Stimulated activated CD4-positive, alpha-beta T cell treated with anti-CD3 and anti-CD28 coated beads, Interleukin-12 subunit alpha, Interleukin-12 subunit beta, amount 100 ng/mL, for 48 hours (primary cell): ENCODE results near the gene MMP19.
"Not testable (repeated sequence)": the region's sequence is repeated elsewhere in the genome, so short reads cannot be mapped to it uniquely, and the experiment has no call there.

Experiments
- DNase-seq, 3 donors: peaks; one replicate each; pipeline ENCODE4 v3.0.0-alpha.2; 2020; ENCODE audit warnings: low read depth in 2 of 3, low spot score in 1 of 3

Gene MMP19

DNA sequence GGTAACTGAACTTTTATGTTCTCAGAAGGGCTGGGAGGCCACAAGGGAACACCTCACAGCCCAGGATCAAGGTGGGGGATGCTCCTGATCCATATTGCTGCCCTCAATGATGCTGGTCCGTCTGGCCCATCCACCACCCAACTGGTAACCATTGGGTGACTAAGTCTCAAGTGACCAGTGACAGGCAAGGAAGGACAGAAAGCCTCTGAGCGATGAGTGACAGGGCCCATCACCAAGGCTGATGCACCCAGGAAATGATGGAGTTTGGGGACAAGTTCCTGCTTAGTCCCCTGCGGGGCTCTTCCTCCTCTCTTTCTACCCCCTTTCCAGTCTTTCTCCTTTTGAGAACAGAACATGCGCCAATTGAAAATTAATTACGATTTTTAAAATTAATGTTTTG is 2.6 kb upstream of the MMP19 start:
- DNase-seq, result no peak

GRCh38 chr12:55844961-55845360 is 2.2 kb upstream of the MMP19 start:
- no peak for DNase-seq

GRCh38 chr12:55843431-55843830 is 695 bp upstream of the MMP19 start:
- DNase-seq, result no peak

GRCh38 chr12:55840581-55841351 is 2.0 kb downstream of the MMP19 start:
- DNase-seq, result no peak

- DNase-seq, result no peak
These were observed 3.2 kb downstream of the MMP19 start for GRCh38 chr12:55839345-55840140.

DNA sequence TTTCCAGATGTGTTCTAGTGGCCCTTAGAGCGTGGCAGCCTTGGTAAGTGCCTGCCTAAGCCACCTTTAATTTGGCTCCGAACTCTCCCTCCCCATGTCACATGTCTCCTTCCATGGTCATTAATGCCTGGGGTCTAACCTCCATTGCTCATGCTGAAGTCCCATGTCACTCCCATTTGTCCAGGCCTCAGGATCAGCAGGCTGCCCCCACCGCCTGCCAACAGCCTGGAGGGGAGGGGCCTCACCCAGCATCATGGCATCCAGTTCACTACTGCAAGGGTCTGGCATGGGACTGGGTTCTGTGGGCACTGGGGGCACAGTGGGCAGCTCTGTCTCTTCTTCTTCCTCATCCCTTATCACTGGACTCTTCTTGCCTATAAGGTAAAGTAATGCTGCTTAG is 4.4 kb downstream of the MMP19 start:
- DNase-seq, result no peak

- not testable (repeated sequence) for DNase-seq
These were observed 8.3 kb downstream of the MMP19 start for GRCh38 chr12:55834400-55834799.

DNA sequence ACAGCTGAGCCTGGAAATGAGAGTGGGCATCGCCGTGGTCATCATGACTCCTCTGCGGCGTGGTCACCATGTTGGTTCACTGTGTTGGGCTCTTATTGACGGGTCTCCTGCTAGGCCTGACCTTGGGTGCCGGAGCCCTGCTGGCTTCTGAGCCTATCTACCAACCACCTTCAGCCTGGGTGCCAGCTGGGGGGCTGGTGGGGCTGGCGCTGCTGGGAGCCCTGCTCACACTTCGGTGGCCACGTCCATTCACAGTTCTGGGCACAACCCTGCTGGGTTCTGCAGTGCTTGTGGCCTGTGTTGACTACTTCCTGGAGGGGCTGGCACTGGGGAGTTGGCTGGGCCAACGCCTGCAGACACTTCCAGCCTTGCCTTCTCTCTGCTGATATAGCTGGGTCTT is 9.7 kb downstream of the MMP19 start:
- DNase-seq, result no peak

- DNase-seq, result no peak
These were observed 11.3 kb downstream of the MMP19 start for GRCh38 chr12:55831447-55831815.

GRCh38 chr12:55830601-55831446 is 11.9 kb downstream of the MMP19 start:
- DNase-seq, result no peak

- peak in 1 of 3 donors; percentile 25 for DNase-seq
These were observed 12.7 kb downstream of the MMP19 start for GRCh38 chr12:55829967-55830600.

DNA sequence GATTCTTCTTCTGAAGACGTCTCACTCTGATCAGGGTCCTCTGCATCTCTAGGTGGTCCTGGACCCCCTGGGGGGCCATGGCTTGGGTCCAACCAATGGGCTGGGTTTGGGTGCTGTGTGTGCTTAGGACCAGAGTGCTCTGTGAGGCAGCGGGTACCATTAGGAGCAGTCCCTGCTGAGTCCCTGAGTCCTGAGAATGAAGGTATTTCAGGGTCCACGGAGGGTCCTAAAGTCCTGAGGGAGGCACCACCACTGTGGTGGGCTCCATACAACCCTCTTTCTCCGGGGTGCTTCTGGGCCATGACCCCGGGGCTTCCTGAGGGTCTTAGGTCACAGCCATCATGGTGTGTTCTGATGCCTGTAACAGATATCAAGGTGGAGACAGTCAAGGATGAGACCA is 14.4 kb downstream of the MMP19 start:
- DNase-seq, result no peak

- no peak for DNase-seq
These were observed 14.9 kb downstream of the MMP19 start for GRCh38 chr12:55827806-55828205.

GRCh38 chr12:55824726-55825125 is 18.0 kb downstream of the MMP19 start:
- no peak for DNase-seq

GRCh38 chr12:55823419-55823818 is 19.3 kb downstream of the MMP19 start:
- DNase-seq, result no peak

DNA sequence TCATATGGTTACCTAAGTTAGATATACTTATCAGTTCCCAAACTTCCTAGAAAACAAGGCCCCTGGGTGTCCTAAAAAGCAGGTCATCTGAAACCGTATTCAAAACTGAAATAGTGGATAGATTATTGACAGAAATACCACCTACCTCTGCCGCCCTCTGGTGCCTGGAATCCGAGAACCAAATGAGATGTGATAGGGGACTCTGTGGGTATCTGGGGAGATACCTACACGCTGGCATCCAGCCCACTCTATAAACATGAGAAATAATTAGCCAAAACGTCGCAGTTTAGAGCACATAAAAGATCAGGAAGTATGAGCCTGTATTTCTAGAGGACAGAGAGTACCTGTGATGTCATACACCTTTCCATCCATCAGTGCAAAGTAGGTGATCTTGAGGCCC is 20.5 kb downstream of the MMP19 start:
- DNase-seq, result no peak

- no peak for DNase-seq
These were observed 22.1 kb downstream of the MMP19 start for GRCh38 chr12:55820679-55821078.

- DNase-seq, result no peak
These were observed 23.9 kb downstream of the MMP19 start for GRCh38 chr12:55818886-55819285.

- DNase-seq, result no peak
These were observed 24.5 kb downstream of the MMP19 start for GRCh38 chr12:55818140-55818728.

DNA sequence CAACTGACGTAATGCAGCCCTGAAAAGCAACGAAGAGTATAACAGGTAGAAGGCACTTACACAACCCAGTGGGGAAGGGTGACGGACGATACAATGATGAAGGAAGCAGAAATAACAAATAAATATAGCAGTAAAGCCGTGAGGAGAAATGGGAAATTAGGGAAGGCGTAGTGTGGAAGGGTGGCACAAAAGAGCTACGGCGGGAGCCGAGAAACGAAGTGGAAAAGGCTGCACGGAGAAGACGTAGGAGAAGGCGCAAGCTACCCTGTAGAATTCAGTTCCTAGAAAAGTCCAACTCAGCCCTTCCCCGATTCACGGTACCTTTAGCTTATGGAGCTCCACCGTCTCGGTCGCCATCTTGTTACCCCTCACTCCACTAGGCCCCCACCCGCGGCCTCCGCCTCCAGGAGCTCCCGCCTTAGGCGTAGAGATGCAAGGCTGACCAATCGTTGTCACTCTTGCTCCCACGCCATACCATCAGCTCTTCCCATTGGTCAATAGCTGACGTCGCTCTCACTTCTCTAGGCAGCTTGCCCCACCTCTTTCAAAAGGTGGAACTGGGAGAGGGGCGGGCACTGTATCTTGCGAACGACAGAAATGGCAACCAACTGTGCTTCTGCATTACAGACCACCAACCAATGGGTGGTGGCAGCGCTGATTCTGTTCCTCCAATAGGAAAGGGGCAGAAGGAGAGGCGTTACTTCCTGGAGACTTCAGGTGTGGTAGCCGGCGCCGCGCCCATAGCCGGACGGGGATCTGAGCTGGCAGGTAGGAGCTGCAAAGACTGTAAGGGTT is 25.2 kb downstream of the MMP19 start, which contains the start of the genes ORMDL2 and SARNP:
TSS of gene ORMDL2 (plus strand) at position 697 of the 795 bp plus-strand sequence. CDS start 959 bp downstream, outside the sequence.
TSS of gene SARNP (minus strand) at position 380 of the 795 bp plus-strand sequence. CDS start at position 357, 23 bp downstream.
- peak; percentile 91 to 97 (median 93) for DNase-seq
